Superior temporal gyrus (tissue), 1 donor: ENCODE results near the gene EEF1E1.

ENCODE experiments used
- DNase-seq: peaks from one replicate; pipeline ENCODE4 v3.0.0-alpha.2; 2016; ENCODE audit errors: extremely low spot score

Gene EEF1E1

GRCh38 chr6:8102122-8102958 is at the start of gene EEF1E1:
TSS of gene EEF1E1 (minus strand) at chr6:8102548. CDS start at chr6:8102521, 27 bp downstream.
- DNase-seq, result peak; percentile 95

DNA sequence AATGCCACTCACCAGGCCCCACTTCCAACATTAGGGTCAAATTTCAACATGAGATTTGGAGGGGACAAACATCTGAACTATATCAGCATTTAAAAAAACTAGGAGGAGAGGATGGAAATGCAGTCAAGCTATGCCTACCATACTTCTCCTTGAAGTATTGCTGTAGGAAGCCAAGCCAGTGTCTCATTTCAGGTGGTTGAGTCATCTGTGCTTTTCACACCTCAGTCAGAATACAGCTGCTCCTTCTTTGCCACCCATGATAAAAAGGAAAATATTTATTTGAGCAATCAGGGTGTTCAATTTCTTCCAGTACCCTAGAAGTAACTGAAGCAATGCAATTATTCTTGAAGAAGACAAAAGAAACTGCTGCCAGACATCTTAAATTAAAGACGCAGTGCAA is 47.0 kb upstream of the EEF1E1 start:
- DNase-seq, result no peak

- DNase-seq, result no peak
Measured at GRCh38 chr6:8143945-8144344, 41.6 kb upstream of the EEF1E1 start.

- no peak for DNase-seq
Measured at GRCh38 chr6:8139451-8139850, 37.1 kb upstream of the EEF1E1 start.

DNA sequence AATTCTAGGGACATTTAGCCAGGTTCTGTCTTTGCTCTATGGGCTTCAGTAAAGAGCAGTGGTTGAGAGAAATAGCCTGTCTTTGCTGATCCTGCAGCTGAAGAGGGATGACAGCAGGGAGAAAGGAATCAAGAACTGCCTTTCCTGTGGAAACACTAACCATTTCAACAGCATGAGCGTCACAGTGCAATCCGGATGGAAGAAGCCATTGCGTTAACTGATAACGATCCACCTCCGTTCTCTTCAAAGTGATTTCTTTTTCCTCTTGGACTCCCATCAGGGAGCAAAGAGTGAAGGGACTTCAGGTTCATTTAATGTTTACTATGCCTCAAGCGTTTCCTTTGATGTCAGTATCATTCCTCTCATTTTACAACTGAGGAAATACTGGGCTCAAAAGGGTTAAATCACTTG is 35.2 kb upstream of the EEF1E1 start:
- no peak for DNase-seq

DNA sequence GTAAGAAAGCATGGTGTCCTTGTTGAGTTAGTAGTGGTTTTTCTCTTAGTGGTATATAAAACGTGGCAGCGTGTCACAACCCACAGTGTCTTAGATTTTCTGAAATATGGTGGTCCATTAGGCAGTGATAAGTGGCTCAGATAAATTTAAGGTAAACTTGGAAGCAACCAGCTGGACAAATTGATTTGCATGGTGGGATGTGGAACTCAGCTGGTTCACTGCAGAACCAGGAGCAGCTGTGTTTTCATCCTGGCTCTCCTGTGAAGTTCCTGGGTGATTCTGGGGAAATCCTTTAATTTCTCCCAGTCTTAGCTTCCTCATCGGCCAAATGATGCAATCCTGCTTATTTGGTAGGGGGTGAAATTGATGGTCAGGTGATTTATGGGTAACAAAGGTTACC is 32.9 kb upstream of the EEF1E1 start:
- DNase-seq, result no peak

- no peak for DNase-seq
Measured at GRCh38 chr6:8132130-8132529, 29.8 kb upstream of the EEF1E1 start.

- peak; percentile 83 for DNase-seq
Measured at GRCh38 chr6:8131265-8131897, 29.0 kb upstream of the EEF1E1 start.

GRCh38 chr6:8130399-8130798 is 28.1 kb upstream of the EEF1E1 start:
- DNase-seq, result no peak

DNA sequence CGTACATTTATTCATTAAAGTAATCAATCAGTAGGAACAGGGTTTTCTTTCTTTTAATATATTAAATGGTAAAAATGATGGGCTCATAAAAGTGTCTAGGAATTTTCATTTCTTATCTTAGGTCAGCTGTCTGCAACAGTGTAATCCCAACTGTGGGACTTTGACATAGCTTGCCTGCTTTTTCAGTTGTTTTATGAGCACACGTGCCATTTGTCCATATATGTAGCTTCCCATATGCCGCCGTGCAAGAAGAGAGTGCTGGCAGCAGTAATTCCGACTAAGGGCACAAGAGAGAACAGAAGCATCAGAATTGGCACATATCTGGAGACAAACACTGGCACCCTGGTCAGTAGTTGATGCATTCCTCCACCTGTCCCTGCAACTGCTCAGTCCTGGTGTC is 20.9 kb upstream of the EEF1E1 start:
- DNase-seq, result no peak

- DNase-seq, result no peak
Measured at GRCh38 chr6:8114956-8115355, 12.6 kb upstream of the EEF1E1 start.

GRCh38 chr6:8113131-8113654 is 10.8 kb upstream of the EEF1E1 start:
- DNase-seq, result no peak

- DNase-seq, result no peak
Measured at GRCh38 chr6:8110725-8111124, 8.4 kb upstream of the EEF1E1 start.

DNA sequence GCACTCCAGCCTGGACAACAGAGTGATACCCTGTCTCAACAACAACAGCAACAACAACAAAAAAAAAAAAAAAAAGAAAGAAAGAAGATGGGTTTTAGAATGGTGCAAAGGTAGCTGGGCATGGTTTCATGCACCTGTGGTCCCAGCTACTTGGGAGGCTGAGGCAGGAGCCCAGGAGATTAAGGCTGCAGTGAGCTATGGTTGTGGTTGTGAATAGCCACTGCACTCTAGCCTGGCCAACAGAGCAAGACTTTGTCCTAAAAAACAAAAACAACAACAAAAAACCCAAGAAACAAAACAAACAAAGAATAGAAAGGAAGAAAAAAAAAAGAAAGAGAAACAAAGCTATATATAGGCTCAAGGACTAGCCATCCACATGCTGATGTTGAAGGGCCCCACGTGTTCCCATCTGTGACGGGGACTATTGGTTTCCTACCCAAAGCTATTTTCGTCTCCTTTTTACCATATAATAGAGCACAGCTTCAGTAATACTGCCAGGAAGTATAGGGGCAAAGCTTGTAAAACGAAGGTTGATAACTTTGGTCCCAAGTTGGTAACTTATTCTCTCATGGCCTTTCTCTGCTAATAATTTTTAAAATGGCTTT is 7.9 kb upstream of the EEF1E1 start:
- DNase-seq, result no peak

DNA sequence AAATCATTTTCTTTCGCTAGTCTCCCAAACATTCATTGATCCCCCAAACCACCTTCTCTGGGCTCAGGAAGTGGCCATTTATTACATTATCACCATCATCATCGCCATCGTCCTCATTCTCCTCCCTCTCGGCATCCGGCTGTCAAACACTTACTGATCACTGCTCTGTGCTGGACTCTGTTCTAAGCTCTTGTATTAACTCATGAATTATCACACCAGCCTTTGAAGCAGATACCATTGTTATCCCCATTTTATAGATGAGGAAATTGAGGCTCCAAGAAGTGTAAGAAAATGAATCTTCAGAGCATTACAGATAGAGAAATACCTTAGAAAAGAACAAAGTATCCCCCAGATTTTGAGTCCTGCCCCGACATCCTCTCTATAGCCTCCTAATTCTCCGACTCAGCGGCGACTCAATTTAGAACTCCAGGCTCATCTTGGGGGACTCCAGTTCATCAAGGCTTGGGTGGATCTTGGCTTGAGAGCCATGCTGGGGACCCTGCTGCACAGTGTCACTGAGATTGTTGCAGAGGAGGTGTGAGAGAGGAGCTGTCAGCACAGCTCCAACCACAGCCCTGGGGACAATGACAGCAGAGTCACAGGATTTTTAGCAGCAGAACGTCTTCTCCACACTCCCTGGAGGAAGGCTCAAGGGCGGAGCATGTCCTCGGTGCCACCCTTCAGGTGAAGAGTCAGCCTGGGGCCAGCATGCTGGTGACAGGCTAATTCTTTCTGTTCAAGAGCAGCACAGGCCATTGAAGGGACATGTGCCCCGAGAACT is 6.6 kb upstream of the EEF1E1 start:
- no peak for DNase-seq

DNA sequence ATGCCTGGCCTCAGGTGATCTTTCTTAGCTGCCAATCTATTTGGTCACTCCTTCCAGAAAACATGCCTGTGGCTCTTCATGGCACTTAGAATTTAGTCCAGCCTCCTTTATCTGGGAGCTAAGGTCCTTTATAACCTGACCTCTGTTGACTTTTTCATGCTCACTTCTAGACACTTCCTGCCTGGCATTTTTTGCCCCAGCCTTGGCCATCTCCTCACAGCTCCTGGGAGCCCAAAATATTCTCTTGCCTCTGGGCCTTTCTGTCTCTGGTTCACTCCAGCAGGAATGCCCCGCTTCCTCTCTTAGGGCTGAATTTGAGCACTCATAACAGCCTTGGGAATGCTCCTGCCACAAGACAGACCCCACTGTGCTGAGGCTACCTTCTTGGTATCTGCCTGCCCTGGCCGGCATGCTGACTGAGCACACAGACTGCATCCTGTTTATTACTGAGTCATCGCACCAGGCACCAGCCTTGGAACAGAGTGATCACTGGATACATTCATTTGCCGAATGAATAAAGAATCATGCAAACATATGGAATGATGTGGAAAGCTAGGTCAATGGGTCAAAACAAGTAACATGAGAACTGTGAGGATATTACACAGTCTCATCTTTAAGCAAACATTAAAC is 5.8 kb upstream of the EEF1E1 start:
- peak; percentile 14 for DNase-seq

DNA sequence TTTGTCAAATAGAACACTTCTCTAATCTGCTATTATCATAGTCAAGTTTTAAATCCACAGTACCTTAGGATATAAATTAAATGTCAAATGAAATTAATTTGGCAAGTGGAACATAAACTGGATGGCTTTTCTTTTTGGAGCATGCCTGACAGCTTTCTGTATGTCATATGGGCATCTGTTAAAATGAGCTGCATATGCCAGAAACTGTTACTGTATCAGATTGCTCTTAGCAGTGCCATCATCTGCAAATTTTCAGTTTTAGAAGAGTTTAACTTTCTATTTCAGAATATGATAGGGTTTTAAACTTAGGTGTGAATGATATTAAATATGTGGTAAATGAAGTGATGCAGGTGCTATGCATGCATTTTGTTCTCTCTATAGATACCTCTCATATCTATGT is 3.4 kb upstream of the EEF1E1 start:
- DNase-seq, result no peak

DNA sequence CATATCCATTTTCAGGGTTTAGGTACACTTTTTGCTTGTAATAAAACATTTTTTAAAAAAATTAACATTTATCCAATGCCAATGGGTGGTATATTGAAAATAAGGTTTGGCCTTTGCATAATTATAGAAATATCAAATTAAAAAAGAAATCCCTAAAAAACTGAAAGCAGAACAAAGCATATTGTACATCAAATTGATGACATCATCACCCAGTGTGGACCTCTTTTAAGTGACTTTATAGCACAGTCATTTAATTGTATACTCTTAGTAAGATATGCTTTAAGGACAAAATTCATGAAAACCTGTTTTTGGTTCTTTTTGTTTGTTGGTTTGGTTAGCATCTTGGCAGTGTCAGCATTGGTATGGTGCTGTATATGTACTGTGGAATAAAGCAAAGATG is 1.4 kb upstream of the EEF1E1 start:
- DNase-seq, result no peak

- no peak for DNase-seq
Measured at GRCh38 chr6:8100159-8100854, 2.0 kb downstream of the EEF1E1 start.

GRCh38 chr6:8090650-8091049 is 11.7 kb downstream of the EEF1E1 start:
- no peak for DNase-seq

- DNase-seq, result no peak
Measured at GRCh38 chr6:8088886-8089285, 13.5 kb downstream of the EEF1E1 start.
